ENCODE data around the gene CEP85L. TPM values are rescaled to one million over a fixed set of nuclear protein-coding genes. Genes with fewer than 3 reads are reported as not detected.

Gene CEP85L
- total RNA-seq, 1 donor from 2014 or later = 51.5 TPM

GRCh38 chr6:118502169-118502568 lies 149.2 kb downstream of the CEP85L start:
- H3K36me3 Mint-ChIP-seq (ENCODE audit: unreplicated experiment) = peaks cover 14% of the 10 kb centered on the region
- H3K9me3 Mint-ChIP-seq (ENCODE audit: unreplicated experiment) = peaks cover 4% of the 10 kb centered on the region
- no peak for TF ChIP-seq CTCF (IDR thresholded peaks at IDR 0.05; ENCODE audit: partially characterized antibody, unreplicated experiment)
- H3K27me3 Mint-ChIP-seq (ENCODE audit: unreplicated experiment) = peaks cover 1% of the 10 kb centered on the region
- no peak for DNase-seq
- H3K27ac Mint-ChIP-seq (ENCODE audit: unreplicated experiment) = no peak overlapping the region
- no peaks in the 10 kb centered on the region for H3K4me1 Mint-ChIP-seq (ENCODE audit: low read depth, unreplicated experiment)
- no peak overlapping the region for H3K4me3 Mint-ChIP-seq (ENCODE audit: unreplicated experiment)

- TF ChIP-seq CTCF (IDR thresholded peaks at IDR 0.05; ENCODE audit: partially characterized antibody, unreplicated experiment) = no peak
- peaks cover 4% of the 10 kb centered on the region for H3K9me3 Mint-ChIP-seq (ENCODE audit: unreplicated experiment)
- no peak overlapping the region for H3K4me3 Mint-ChIP-seq (ENCODE audit: unreplicated experiment)
- H3K36me3 Mint-ChIP-seq (ENCODE audit: unreplicated experiment) = peaks cover 14% of the 10 kb centered on the region
- H3K27ac Mint-ChIP-seq (ENCODE audit: unreplicated experiment) = no peak overlapping the region
- no peak for DNase-seq
- peaks cover 1% of the 10 kb centered on the region for H3K27me3 Mint-ChIP-seq (ENCODE audit: unreplicated experiment)
- no peaks in the 10 kb centered on the region for H3K4me1 Mint-ChIP-seq (ENCODE audit: low read depth, unreplicated experiment)
Observed at GRCh38 chr6:118501765-118502164, 149.6 kb downstream of the CEP85L start.

GRCh38 chr6:118501099-118501498 lies 150.3 kb downstream of the CEP85L start:
- Mint-ChIP-seq H3K27ac (ENCODE audit: unreplicated experiment) (no peak overlapping the region), H3K27me3 (ENCODE audit: unreplicated experiment) (peaks cover 1% of the 10 kb centered on the region), H3K4me1 (ENCODE audit: low read depth, unreplicated experiment) (no peaks in the 10 kb centered on the region), H3K36me3 (ENCODE audit: unreplicated experiment) (peaks cover 14% of the 10 kb centered on the region), H3K4me3 (ENCODE audit: unreplicated experiment) (no peak overlapping the region), H3K9me3 (ENCODE audit: unreplicated experiment) (peaks cover 2% of the 10 kb centered on the region)
- no peak for DNase-seq
- no peak for TF ChIP-seq CTCF (IDR thresholded peaks at IDR 0.05; ENCODE audit: partially characterized antibody, unreplicated experiment)

GRCh38 chr6:118500130-118501015 lies 151.0 kb downstream of the CEP85L start:
- DNase-seq = no peak
- H3K36me3 Mint-ChIP-seq (ENCODE audit: unreplicated experiment) = peaks cover 15% of the 10 kb centered on the region
- H3K27me3 Mint-ChIP-seq (ENCODE audit: unreplicated experiment) = peaks cover 1% of the 10 kb centered on the region
- no peaks in the 10 kb centered on the region for H3K4me1 Mint-ChIP-seq (ENCODE audit: low read depth, unreplicated experiment)
- no peak overlapping the region for H3K4me3 Mint-ChIP-seq (ENCODE audit: unreplicated experiment)
- no peak for TF ChIP-seq CTCF (IDR thresholded peaks at IDR 0.05; ENCODE audit: partially characterized antibody, unreplicated experiment)
- no peaks in the 10 kb centered on the region for H3K9me3 Mint-ChIP-seq (ENCODE audit: unreplicated experiment)
- H3K27ac Mint-ChIP-seq (ENCODE audit: unreplicated experiment) = no peak overlapping the region

Measured in glutamatergic neuron (in vitro differentiated cells).